ENCODE data around the gene SUPT4H1. TPM values are rescaled to one million over a fixed set of nuclear protein-coding genes. Genes with fewer than 3 reads are reported as not detected.

The SUPT4H1 gene
- total RNA-seq, 1 donor from 2014 or later: 35.0 TPM

DNA sequence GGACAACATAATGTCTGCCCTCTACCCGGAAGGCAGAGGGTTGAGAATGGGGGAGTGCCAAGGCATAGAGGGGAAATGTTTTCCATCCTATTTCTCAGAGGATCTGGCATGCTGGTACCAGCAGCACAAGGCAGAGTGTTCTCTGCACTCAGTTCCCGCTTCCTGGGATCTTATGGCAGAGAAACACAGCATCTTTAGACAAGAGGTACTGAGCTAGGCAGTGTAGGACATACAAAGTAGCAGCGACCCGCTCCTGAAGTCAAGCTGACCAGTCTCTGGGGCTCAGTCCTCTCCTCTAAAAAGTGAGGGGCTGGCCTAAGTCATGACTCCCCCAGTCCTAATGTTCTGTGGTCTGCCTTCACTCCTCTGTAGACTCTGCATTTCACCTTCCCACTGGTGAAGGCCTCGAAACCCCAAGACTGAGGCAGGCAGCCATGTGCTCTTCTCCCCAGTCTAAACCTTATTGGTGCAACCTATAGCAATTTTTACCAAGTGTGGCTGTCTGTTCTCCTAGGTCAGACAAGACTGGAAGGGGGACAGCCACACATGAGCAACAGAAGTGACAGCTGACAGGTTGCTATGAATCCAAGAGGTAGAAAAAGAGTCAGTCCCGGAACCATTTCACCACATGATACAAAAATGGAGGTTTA lies 12.1 kb downstream of the SUPT4H1 start:
- no peak for DNase-seq

DNA sequence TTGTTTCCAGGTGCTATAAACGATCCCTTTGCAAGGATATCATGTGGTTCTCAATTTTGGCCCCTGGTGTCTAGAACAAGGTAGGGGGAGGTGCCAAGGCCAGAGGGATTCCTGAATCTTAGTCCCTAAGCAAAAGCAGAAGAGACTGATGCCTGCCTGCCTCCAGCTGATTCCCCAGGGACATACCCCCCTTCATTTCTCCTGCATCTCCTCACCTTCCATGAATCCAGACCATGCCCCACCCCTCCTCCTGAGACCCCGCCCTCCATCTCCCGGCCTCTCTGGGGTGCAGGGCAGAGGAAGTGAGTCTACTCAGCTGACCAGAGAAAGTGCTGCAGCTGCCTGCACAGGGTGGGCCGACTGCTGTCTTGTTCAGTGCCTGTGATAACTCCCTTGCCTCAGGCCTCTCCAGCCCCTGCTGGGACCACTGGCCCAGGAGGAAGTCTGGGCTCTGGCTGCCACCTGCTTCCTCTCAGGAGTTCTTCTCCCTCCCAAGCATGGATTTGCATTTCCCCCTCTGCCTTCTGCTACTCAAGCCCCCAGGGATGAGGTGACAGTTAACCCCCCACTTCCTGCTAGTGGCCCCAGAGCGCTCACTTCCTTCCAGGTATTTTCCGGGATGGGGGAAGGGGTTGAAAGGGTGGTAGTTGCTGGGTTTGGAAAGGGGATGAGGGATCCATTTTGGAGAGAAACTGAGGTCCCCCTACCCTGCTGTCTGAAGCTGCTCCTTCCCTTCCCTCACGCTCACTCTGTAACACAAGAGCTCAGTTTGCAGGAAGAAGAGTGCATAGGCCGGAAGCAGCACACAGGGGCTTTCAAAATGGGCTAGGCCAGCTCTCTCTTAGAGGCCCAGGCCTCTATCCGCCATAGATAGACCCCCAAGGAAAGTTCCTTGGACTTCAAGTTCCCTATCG lies 12.9 kb downstream of the SUPT4H1 start:
- DNase-seq: no peak

DNA sequence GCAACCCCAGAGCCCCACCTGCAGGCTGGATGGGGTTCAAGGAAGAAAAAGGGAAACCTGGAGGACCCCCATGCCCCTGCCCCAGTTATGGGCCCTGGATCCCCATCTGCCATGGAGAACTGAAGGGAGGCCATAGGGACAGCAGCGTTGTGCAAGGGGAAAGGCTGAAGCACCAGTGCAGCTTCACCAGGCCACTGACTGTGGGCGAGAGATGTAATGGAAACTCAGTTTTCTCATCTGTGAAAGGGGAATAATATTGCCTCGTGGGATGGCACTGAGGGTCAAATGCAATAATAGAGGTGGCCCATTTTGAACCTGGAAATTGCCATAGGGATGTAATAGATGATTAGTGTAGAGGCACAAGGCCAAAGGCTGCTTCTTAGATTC lies 13.6 kb downstream of the SUPT4H1 start:
- DNase-seq: no peak

DNA sequence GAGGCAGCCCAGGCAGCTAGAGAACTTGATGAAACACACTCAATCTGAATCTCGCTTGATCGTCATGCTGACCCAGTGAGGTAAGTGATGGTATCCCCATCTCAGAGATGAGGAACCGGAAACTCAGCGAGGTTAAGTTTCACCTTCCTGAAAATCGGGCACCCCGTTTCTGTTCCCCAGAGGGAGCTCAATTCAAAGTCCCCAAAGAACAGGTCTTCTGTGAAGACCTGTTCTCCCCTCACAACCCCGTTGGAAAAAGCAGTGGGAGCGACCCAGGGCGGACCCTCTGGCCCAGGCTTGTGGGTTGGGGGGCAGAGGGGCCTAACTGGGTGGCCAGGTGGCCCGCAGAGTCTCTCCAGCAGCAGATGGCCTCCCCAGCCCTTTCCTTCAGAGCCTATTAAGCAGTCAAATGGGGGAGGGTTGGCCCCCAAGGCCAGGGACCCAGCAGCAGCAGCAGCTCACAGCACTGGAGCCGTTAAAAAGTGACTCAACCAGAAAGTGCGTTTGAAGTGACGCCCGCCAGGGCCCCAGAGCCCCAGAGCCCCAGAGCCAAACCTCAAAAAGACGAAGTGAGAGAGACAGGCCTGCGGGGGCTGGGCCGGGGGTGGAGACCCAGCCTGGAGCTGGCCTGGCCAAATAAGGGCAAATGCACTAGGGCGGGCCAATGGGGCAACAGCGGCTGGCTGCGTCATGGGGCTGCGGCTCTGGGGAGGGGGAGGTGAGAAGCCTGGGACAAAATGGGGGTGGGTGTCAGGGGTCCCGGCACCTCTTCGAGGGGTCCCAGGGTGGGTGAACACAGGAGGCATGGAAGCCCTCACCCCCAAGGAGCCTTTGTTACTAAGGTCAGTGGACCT lies 14.2 kb downstream of the SUPT4H1 start:
- no peak for DNase-seq

DNA sequence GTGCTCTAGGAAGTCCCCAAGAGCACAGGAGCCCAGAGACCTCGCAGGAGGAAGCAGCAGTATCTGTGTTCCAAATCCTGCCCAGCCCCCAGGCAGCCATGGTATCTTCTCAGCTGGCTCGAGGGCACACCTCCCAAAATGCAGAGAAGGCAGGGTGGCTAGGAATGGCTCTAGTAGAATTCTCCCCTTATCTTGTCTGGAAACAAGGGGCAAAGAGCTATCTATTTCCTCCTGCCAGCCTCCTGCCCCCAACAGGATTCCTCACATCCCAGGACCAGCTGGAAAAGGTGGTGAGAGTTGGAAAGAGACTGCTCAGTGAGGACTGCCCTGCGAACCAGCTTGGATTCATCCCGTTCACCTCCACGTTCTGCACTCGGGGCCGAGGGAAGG lies 14.8 kb downstream of the SUPT4H1 start:
- no peak for DNase-seq

DNA sequence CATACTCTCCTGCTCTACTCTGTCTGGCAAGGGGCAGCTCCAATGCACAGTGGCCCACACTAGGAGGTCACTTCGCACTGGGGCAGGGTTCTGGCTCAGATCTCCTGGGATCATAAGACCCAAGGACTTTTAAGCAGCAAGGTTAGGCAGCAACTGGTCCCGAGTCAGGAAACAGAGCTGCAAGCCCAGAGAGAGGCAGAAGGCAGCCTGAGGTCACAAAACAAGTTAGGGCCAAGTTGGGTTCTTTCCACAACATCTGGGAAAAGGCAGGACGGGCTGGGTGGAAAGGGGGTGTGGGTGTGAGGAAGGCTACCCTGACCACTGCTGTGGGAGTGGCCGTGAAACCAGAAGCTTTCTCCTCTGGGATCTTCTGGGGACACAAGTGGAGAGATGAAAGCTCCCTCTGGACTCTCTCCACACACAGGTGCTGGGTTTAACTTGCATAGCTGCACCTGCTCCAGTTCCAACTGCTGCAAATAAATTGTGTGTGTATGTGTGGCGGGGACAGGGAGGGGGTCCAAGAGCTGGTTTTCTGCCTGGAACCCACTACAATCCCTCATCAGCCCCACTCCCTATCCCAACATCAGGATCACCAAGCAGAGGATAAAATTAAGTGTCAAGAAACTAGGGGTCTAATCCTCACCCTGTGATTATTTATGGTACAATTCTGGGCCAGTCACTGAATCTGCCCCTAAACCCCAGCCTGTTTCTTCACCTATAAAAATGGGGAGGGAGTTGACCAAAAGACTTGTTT lies 15.4 kb downstream of the SUPT4H1 start:
- no peak for DNase-seq

DNA sequence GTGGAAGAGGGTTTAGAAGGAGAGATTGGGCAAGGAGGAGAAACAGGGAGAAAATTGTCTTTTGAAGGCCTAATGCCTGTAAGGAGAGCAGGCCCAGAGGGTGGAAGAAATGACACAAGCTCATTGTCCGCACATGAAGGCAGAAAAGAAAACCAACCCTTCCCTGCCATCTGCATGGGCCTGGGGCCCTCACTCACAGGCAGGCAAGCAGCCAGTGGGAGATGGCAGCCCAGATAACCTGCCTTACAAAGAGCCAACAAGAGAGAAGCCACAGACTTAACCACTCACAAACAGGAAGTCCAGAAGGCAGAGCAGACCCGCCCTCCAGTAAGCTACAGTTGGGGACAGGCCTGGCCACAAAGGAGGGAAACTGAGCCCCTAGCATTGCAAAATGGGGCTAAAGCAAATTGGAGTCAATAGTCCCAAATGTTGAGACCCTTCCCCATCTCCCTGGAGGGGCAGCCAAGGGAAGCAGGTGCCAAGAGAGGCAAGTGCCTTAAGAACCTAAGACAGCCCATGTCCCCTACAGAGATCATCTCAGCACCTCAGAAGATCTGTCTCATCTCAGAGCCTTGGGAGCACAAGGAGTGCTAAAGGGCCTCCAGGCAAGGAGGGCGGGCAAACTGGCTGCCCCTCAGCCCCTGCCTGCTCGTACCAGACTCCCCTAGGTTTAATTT lies 16.1 kb downstream of the SUPT4H1 start:
- no peak for DNase-seq

DNA sequence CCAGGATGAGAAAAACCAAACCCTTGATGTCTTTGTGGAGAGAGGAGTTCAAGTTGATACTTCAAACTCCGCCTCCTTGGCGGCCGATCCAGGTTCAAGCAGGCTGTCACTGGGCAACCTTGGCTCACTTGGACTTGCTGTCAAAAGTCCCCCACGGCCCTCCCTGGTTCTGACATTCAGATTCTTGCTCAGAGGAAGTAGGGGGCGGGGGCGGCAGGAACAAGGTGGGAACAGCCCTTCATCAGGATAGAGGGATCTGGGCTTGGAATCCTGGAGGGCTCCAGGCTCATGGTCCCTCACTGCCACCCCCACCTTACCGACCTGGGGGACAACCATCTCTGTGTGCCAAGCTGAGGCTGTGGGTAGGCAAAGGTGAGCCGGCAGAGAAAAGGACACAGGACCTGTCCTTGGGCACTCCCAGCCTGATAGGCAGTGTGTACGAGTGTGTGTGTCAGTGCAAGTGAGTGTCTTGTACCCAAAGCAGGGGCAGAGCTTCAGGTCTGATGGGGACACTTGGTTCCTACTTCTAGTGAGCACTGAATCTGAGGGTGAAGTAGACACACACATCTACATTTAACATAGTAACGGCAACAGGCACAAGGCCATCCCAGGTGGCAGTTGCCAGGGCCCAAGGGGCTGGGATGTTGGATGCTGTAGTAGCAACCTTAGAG lies 16.8 kb downstream of the SUPT4H1 start:
- DNase-seq: no peak

DNA sequence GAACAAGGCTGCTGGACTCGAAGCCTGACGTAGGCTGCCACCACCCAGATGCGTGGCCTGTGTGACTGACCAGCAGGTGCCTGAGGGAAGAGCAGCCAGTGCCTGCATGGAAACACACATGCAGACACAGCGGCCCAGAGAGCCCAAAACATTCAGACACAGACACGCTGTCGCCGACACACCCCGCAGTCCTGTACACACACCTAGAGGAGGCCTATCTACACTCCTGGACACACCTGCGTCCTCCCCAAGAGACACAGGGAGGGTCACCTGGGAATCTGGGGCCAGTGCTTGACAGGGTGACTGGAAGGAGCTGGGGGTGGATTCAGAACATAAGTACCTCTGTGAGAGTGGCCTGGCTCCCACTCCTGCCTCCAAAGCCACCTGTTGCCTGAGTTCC lies 17.3 kb downstream of the SUPT4H1 start:
- DNase-seq: no peak

DNA sequence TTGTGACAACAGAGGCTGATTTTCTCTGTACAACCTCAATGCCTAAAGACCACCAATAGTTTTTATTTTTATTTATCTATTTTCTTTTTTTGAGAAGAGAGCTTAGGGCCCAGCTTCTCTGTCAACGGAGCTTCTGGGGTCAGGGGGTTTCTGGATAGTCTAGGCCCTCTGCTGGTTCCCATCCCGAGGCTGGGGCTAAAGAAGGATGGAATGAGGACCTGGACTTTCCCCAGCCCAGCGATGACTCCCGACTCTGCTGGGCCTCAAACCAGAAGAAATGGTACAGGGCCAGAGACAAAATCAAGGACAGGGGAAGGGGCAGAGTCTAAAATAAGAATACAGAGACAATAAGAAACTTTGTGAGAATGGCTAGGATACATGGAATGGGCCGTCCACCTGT lies 17.7 kb downstream of the SUPT4H1 start:
- DNase-seq: no peak

DNA sequence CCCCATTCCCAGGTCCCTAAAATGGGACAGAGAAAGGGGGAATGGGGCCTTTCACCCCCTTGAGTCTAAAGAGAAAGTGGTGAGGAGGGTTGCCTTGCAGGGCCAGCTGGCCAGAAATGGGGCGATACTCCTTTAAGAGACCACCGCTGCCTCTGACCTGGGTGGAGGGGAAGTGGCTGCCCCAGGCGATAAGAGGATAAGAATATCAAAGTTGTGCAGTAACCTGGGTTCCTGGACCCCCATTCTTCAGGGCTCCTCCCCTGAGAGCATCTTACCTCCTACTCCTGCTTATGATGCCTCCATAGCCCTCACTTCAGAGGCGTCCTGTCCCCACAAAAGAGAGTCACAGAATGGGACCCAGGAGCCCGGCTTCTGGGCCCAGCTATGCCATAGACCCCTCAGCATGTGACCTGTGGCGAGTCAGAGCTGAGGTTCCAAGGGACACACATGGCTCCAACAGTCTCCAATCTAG lies 18.2 kb downstream of the SUPT4H1 start:
- DNase-seq: no peak

DNA sequence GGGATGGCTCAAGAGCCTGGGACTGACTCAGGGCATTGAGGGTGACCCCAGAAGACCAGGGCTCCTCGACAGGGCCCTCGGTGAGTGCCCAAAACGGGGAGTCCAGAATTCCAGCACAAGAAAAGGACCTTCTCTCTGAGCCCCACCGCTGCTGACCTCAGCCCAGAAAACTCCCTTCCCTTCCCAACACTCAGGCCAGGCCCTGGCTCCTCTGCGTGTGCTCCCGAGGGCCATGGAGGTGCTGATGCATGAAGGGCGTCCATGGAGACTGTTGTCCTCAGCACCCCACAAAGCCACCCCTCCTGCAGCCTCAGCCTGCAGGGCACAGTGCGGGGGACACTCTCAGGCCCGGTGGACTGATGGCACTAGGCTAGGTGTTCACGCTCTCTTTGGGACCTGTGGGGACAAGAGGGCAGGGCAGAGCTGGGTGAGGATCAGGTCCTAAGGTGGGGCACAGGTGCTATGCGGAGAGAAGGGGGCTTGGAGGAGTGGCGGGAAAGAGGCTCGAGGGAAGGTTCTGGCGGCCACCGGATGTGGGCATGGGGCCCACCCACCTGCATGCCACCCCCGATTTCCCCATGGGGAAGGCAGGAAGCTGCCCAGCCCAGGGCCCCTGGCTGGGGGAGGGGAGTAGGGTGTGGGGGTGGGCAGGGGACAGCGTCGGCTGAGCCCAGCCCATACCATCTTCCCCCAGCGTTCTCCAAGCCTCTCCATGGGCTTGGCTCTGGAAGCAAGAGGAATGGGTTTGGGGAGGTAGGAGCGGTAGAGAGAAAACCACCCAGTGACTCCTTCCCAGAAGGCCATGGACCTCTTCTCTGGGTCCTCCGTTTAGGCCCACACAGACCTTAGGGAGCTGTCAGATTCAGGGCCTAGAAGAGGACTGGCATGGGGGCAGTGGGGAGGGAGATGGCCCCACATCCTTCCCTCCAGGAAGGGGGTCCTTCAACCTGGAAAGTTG lies 18.9 kb downstream of the SUPT4H1 start:
- no peak for DNase-seq

DNA sequence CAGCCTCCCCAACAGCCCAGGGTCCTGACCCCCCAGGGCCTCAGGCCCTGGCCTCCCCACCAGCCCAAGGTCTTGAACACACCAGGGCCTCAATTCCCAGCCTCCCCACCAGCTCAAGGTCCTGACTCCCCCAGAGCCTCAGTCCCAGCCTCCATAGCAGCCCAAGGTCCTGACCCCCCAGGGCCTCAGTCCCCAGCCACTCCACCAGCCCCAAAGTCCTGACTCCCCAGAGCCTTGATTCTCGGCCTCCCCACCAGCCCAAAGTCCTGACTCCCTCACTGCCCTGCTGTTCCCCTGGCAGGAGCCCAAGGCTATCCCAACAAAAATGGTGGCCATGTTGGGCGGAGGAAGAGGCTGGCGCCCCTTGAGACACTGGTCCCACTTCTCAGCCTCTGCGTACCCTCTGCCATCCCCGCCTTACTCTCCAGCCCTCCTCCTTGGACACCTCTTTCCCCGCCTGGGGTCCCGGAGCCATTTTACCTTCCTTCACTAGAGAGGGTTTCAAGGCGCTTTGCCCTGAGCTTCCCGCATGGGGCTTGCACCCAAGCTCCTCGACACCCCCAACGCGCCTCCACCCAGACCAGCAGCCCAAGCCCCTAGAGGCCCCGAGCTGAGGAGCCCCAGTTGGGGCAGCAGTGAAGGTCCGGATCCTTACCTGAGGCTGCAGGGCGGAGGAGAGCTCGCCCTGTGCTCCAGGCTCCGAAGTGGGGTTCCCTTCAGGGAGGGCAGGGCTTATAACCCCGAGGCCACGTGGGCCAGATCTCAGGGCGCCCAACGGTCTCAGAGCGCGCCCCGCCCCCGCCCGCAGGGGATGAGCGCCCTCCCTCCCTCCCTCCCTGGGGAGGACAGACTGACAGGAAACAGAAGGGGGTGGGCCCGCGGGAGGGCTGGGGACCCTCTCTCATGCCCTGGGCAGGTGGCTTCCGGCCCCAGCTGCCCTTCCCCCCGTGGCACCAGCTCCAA lies 19.9 kb downstream of the SUPT4H1 start:
- DNase-seq: no peak

DNA sequence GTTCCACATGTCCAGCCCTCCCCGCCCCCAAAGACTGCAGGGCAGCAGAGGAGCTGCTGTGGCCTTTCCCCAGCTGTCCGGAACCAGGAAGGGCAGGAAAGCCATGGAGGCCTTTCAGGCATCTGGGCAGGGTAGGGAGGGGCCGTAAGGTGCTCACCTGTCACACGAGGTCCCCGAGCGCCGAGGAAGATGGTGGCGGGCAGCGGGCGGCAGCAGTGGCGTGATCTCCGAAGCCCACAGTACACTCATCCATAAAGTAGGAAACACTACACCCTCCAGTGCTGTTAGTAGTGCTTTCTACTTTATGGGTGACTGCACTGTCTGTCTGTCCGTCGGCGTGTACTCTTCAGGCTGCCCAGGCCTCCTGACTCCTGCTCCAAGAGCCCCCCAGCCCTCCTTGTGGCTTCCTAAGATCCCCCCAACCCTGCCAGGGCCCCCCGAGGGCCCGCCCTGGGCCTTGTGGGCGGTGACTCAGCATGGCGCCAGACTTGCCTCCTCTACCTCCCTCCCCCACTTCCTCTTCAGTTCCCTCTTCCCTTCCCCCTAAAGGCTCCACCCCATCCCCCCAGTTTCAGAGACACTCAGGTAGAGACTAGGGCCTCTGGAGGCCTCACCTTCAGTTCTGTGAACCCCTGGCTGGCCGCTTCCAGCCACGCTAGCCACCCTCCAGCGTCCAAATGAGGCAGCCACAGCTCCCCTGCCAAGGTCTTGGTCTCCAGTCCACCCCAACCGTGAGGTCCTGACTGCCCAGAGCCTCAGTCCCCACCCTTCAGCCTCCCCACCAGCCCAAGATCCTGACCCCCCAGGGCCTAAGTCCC lies 20.8 kb downstream of the SUPT4H1 start:
- no peak for DNase-seq

DNA sequence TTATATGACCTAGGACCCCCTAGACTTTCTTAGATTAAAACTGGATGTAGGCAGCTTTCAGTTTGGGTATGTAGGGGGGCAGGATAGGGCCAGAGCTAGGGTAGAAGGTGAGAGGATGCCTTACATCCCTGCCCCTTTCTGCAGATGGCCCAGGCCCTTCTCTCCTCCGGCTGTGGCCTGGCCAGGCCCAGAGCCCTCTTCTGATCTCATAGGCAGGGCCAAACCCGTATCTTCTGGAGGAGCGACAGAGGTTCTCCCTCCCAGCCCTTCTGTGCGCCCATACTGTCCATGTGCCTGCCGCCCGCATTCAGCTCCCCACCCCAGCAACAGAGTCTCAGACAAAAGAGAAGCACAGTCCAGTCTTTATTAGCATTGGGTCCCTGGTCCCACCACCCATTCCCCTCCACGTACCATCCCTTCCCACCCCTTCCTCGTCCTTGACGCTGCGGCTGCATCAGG lies 21.4 kb downstream of the SUPT4H1 start:
- DNase-seq: no peak

DNA sequence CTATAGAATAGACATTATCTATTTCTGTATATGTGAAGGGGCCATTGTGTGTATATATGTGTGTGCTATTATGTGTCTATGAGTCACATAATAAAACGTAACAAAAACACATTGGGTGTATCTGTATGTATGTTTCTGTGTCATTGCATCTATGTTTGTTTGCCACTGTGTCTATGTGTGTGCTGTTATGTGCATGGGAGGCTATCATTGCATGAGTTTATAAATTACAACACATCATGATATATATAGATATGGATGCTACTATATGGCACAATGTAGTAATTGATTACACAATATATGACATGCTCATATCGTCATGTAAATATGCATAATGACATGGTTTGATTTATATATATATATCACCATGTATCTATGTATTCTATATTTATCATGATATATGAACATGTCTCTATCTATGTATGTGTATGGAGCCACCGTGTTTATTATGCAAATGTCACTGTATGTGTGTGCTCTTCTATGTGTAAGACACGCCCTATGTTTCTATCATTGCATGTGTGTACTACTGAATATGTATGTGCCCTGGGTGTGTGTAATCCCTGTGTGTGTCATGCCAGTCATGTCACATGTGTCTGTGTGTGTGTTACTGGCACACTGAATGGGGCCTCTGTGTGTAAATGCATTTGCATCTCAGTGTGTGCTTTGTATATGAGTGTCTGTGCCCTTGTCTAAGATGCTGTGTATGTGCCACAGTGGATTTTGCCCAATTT lies 22.0 kb downstream of the SUPT4H1 start:
- no peak for DNase-seq
